Effector memory CD4-positive, alpha-beta T cell (primary cell): ENCODE results near the gene MGRN1.

ENCODE experiments used
- DNase-seq, 3 donors: peaks; one replicate each; pipeline ENCODE4 v3.0.0-alpha.2; 2020
- H3K27ac ChIP-seq: 2 replicates; pipeline ENCODE4 v1.7.0; 2013; ENCODE audit warnings: mild to moderate bottlenecking, low read length, moderate library complexity; ENCODE audit not compliant: insufficient read depth, poor library complexity, severe bottlenecking
- H3K27me3 ChIP-seq: replicated peaks from 2 replicates; pipeline ENCODE4 v1.7.0; 2013; ENCODE audit warnings: mild to moderate bottlenecking, low read length; ENCODE audit not compliant: insufficient read depth, control insufficient read depth, poor library complexity, severe bottlenecking
- H3K36me3 ChIP-seq: 2 replicates; pipeline ENCODE4 v1.7.0; 2013; ENCODE audit warnings: mild to moderate bottlenecking, low read length, moderate library complexity; ENCODE audit not compliant: control insufficient read depth, insufficient read depth
- H3K4me1 ChIP-seq: 2 replicates; pipeline ENCODE4 v1.7.0; 2013; ENCODE audit warnings: low read length, mild to moderate bottlenecking; ENCODE audit not compliant: control insufficient read depth, insufficient read depth, poor library complexity, severe bottlenecking
- H3K4me3 ChIP-seq: 2 replicates; pipeline ENCODE4 v1.7.0; 2013; ENCODE audit warnings: low read length, low read depth, mild to moderate bottlenecking; ENCODE audit not compliant: insufficient read depth, poor library complexity, severe bottlenecking
- H3K9me3 ChIP-seq: 2 replicates; pipeline ENCODE4 v1.7.0; 2013; ENCODE audit warnings: mild to moderate bottlenecking, low read length, moderate library complexity; ENCODE audit not compliant: control insufficient read depth

The MGRN1 gene

DNA sequence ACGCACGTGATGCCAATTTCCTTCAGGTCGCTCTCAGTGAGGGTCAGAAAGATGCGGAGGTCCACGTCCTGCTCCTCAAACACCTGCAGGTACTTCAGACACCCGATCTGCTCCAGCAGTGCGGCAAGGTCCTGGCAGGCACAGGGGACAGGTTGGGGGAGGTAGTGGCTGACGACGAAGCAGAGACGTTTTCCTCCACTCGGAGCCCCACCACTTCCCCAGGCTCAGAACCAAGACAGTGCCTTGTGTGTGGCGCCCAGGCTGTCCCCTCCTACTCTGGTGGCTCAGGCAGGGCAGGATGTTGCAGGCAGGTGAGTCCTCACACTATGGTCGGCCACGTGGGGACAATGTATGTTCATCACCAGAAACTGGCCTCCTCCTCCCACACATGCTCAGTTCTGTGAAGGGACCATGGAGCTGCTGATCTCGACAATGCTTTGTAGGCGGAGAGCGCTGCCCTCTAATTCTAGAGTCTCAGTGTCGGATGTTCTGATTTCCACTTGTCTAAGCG is 74.5 kb downstream of the MGRN1 start:
- Histone ChIP-seq H3K36me3 (peaks cover 67% of the 10 kb centered on the region), H3K27me3 (no peaks in the 10 kb centered on the region), H3K27ac (no peak overlapping the region), H3K4me1 (peaks cover 9% of the 10 kb centered on the region), H3K4me3 (no peak overlapping the region), H3K9me3 (no peaks in the 10 kb centered on the region)
- DNase-seq, result no peak

- H3K27me3 ChIP-seq, result no peaks in the 10 kb centered on the region
- no peak overlapping the region for H3K27ac ChIP-seq
- DNase-seq, result no peak
- no peaks in the 10 kb centered on the region for H3K9me3 ChIP-seq
- H3K4me3 ChIP-seq, result no peak overlapping the region
- H3K36me3 ChIP-seq, result peaks cover 68% of the 10 kb centered on the region
- no peaks in the 10 kb centered on the region for H3K4me1 ChIP-seq
Measured at GRCh38 chr16:4700380-4700996, 75.9 kb downstream of the MGRN1 start.

DNA sequence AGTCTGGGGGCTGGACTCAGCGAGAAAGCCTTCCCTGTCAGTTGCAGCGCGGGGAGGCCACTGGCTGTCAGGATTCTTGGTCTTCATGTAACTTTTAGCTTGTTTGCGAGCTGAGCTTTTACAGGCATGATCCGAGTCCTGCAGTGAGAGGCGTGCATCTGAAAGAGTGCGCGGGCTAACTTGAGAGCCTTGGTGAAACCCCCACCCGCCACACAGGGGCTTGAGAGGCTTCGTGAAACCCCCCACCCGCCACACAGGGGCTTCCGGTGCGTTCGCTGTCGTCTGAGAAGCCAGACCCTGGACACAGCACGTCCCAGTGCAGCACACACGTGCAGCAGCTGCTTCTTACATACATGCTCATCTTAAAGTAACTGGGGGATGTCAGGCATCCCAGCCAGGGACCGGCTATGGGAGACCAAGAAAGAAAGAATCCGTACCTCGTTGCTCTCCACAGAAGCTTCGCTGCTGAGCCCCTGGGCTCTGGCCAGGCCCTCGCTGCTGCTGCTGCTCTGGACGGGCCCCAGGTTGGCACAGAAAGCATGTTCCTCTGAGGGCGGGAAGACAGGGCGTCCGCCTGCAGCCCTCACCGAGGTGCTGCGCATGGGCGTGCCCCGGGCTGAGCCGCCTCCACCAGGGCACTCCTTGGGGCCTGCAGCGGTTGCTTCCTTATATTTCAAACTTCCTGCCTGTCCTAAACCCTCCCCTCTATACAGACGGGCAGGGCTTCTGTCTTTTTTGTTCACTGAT is 76.5 kb downstream of the MGRN1 start:
- no peak overlapping the region for H3K27ac ChIP-seq
- no peak for DNase-seq

DNA sequence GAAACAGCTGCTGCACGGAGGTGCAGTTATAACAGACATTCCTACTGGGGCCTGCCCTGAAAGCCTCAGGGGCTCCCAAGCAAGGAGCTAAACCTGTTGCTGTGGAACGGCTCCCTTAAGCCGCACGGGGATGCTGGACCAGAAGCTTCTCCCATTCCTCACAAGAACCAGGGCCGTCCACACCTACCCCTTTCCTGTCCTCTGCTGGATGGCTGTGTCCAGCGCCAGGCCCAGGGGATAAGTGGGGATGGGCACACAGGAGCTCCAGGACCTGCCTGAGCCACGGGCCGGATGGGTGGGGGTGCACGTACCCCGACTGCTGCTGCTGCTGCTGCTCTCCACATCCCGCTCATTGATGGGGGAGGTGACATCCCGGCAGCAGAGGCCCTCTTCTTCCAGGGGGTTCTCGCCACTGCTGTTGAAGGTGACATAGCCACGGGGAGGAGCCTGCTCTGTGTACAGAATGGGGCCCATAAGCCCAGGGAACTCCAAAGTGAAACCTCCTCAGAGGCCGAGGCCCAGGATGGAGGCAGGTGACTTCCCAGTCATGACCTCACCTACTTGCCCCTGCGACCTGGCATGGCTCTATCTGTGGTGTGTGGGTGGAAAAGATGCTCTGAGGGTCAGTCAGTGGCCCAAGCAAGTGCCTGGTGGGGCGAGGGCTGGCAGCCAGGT is 77.3 kb downstream of the MGRN1 start:
- no peaks in the 10 kb centered on the region for H3K4me1 ChIP-seq
- no peaks in the 10 kb centered on the region for H3K9me3 ChIP-seq
- H3K36me3 ChIP-seq, result peaks cover 57% of the 10 kb centered on the region

More for the DNA sequence above, 76.5 kb downstream of the MGRN1 start:
- Histone ChIP-seq H3K9me3 (no peaks in the 10 kb centered on the region), H3K4me1 (no peaks in the 10 kb centered on the region), H3K27me3 (no peaks in the 10 kb centered on the region), H3K36me3 (peaks cover 61% of the 10 kb centered on the region), H3K4me3 (no peak overlapping the region)

GRCh38 chr16:4702466-4702808 is 77.8 kb downstream of the MGRN1 start:
- Histone ChIP-seq H3K36me3 (peaks cover 52% of the 10 kb centered on the region), H3K27ac (no peak overlapping the region), H3K4me1 (no peaks in the 10 kb centered on the region), H3K27me3 (no peaks in the 10 kb centered on the region), H3K9me3 (no peaks in the 10 kb centered on the region), H3K4me3 (no peak overlapping the region)
- DNase-seq, result no peak

More for the DNA sequence above, 77.3 kb downstream of the MGRN1 start:
- Histone ChIP-seq H3K4me3 (no peak overlapping the region), H3K27ac (no peak overlapping the region), H3K27me3 (no peaks in the 10 kb centered on the region)
- no peak for DNase-seq

DNA sequence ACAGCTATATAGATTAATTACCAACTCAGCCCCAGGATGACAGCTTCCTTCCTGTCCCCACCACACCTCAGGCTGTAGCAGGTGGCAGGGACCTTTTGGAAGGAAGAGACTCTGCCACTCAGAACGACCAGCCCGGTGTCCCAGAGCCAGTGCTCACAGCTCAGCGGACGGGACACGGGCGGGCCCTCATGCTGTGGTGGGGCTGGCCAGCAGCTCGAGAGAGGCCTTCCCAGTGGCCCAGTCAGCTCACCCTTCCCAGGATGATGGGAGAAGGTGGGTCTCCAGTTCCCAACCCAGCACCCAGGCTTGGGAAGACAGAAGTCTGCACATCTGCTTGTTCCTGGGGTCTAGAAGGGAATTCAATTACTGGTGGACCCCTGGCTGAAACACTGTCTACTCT is 79.3 kb downstream of the MGRN1 start:
- Histone ChIP-seq H3K4me1 (no peaks in the 10 kb centered on the region), H3K4me3 (no peak overlapping the region), H3K27ac (no peak overlapping the region), H3K27me3 (no peaks in the 10 kb centered on the region), H3K36me3 (peaks cover 41% of the 10 kb centered on the region), H3K9me3 (no peaks in the 10 kb centered on the region)
- no peak for DNase-seq

DNA sequence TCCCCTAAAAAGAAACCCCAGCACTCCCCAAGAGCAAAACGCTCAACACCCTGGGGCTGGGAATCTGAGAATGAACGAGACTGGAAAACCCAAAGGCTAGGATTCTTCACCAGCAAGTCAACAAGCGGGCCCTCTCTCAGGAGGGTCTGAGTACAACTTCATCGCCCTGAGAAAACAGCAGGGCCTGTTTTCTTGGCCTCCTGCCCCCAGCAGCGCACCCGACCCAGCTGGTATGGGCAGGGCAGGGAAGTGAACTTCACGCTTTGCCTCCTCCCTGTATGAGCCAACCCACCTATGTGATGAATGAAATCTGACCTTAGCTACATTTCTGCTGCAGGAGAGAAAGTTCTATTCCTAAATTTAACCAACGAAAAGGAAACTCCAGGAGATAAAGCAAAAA is 79.9 kb downstream of the MGRN1 start:
- no peak overlapping the region for H3K27ac ChIP-seq
- H3K27me3 ChIP-seq, result no peaks in the 10 kb centered on the region
- no peak for DNase-seq
- peaks cover 35% of the 10 kb centered on the region for H3K36me3 ChIP-seq
- no peak overlapping the region for H3K4me3 ChIP-seq
- no peaks in the 10 kb centered on the region for H3K9me3 ChIP-seq
- H3K4me1 ChIP-seq, result no peaks in the 10 kb centered on the region

- peaks cover 31% of the 10 kb centered on the region for H3K36me3 ChIP-seq
Measured at GRCh38 chr16:4704913-4705312, 80.3 kb downstream of the MGRN1 start.

GRCh38 chr16:4706871-4707270 is 82.2 kb downstream of the MGRN1 start:
- H3K4me3 ChIP-seq, result no peak overlapping the region
- no peaks in the 10 kb centered on the region for H3K9me3 ChIP-seq
- H3K27ac ChIP-seq, result no peak overlapping the region
- DNase-seq, result no peak
- H3K4me1 ChIP-seq, result no peaks in the 10 kb centered on the region
- no peaks in the 10 kb centered on the region for H3K27me3 ChIP-seq
- peaks cover 17% of the 10 kb centered on the region for H3K36me3 ChIP-seq

More at GRCh38 chr16:4704913-4705312, 80.3 kb downstream of the MGRN1 start:
- no peak overlapping the region for H3K27ac ChIP-seq
- no peak overlapping the region for H3K4me3 ChIP-seq
- H3K4me1 ChIP-seq, result no peaks in the 10 kb centered on the region
- no peaks in the 10 kb centered on the region for H3K9me3 ChIP-seq
- DNase-seq, result no peak
- H3K27me3 ChIP-seq, result no peaks in the 10 kb centered on the region

DNA sequence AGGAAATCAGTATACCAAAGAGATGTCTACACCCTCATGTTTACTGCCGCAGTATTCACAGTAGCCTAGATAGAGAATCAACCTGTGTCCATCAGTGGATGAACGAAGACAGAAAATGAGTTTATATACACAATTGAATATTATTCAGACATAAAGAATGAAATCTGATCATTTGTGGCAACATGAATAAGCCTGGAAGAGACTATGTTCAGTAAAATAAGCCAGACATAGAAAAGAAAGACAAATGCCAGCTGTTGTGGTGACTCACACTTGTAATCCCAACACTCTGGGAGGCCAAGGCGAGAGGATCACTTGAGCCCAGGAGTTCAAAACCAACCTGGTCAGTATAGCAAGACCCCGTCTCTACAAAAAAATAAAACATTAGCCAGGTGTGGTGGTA is 84.9 kb downstream of the MGRN1 start:
- Histone ChIP-seq H3K27me3 (no peaks in the 10 kb centered on the region), H3K4me3 (no peak overlapping the region), H3K27ac (no peak overlapping the region), H3K4me1 (no peaks in the 10 kb centered on the region), H3K9me3 (no peaks in the 10 kb centered on the region), H3K36me3 (peaks cover 27% of the 10 kb centered on the region)
- no peak for DNase-seq
